ENCODE results near the gene FLT4. TPM values are rescaled to one million over a fixed set of nuclear protein-coding genes. Genes with fewer than 3 reads are reported as not detected.

The FLT4 gene
- total RNA-seq, 1 donor from 2014 or later, result 541 TPM

- TF ChIP-seq CTCF (IDR thresholded peaks at IDR 0.05; ENCODE audit: unreplicated experiment), result no peak
- no peak overlapping the region for H3K4me3 Mint-ChIP-seq (ENCODE audit: unreplicated experiment)
- peaks cover 7% of the 10 kb centered on the region for H3K36me3 Mint-ChIP-seq (ENCODE audit: low read depth, unreplicated experiment)
- no peaks in the 10 kb centered on the region for H3K9me3 Mint-ChIP-seq (ENCODE audit: unreplicated experiment)
- DNase-seq (ENCODE audit: low spot score), result no peak
- H3K27me3 Mint-ChIP-seq (ENCODE audit: unreplicated experiment), result peaks cover 13% of the 10 kb centered on the region
- no peak overlapping the region for H3K27ac Mint-ChIP-seq (ENCODE audit: unreplicated experiment)
- H3K4me1 Mint-ChIP-seq (ENCODE audit: unreplicated experiment), result peaks cover 5% of the 10 kb centered on the region
These were observed 50.4 kb downstream of the FLT4 start for GRCh38 chr5:180598797-180599589.

- peaks cover 5% of the 10 kb centered on the region for H3K4me1 Mint-ChIP-seq (ENCODE audit: unreplicated experiment)
- peaks cover 16% of the 10 kb centered on the region for H3K27me3 Mint-ChIP-seq (ENCODE audit: unreplicated experiment)
- no peak for TF ChIP-seq CTCF (IDR thresholded peaks at IDR 0.05; ENCODE audit: unreplicated experiment)
- no peak overlapping the region for H3K4me3 Mint-ChIP-seq (ENCODE audit: unreplicated experiment)
- H3K9me3 Mint-ChIP-seq (ENCODE audit: unreplicated experiment), result no peaks in the 10 kb centered on the region
- H3K27ac Mint-ChIP-seq (ENCODE audit: unreplicated experiment), result no peak overlapping the region
- H3K36me3 Mint-ChIP-seq (ENCODE audit: low read depth, unreplicated experiment), result peaks cover 6% of the 10 kb centered on the region
- DNase-seq (ENCODE audit: low spot score), result no peak
These were observed 51.1 kb downstream of the FLT4 start for GRCh38 chr5:180598316-180598701.

- H3K9me3 Mint-ChIP-seq (ENCODE audit: unreplicated experiment), result no peaks in the 10 kb centered on the region
- no peak overlapping the region for H3K27ac Mint-ChIP-seq (ENCODE audit: unreplicated experiment)
- peaks cover 11% of the 10 kb centered on the region for H3K36me3 Mint-ChIP-seq (ENCODE audit: low read depth, unreplicated experiment)
- H3K4me1 Mint-ChIP-seq (ENCODE audit: unreplicated experiment), result peaks cover 11% of the 10 kb centered on the region
- H3K27me3 Mint-ChIP-seq (ENCODE audit: unreplicated experiment), result peaks cover 21% of the 10 kb centered on the region
- DNase-seq (ENCODE audit: low spot score), result no peak
- TF ChIP-seq CTCF (IDR thresholded peaks at IDR 0.05; ENCODE audit: unreplicated experiment), result no peak
- H3K4me3 Mint-ChIP-seq (ENCODE audit: unreplicated experiment), result no peak overlapping the region
These were observed 52.6 kb downstream of the FLT4 start for GRCh38 chr5:180596668-180597231.

GRCh38 chr5:180596115-180596667 lies 53.2 kb downstream of the FLT4 start:
- H3K36me3 Mint-ChIP-seq (ENCODE audit: low read depth, unreplicated experiment), result peaks cover 11% of the 10 kb centered on the region

More at GRCh38 chr5:180596115-180596667, 53.2 kb downstream of the FLT4 start:
- no peak for DNase-seq (ENCODE audit: low spot score)
- H3K4me1 Mint-ChIP-seq (ENCODE audit: unreplicated experiment), result peaks cover 8% of the 10 kb centered on the region
- no peaks in the 10 kb centered on the region for H3K9me3 Mint-ChIP-seq (ENCODE audit: unreplicated experiment)
- TF ChIP-seq CTCF (IDR thresholded peaks at IDR 0.05; ENCODE audit: unreplicated experiment), result no peak
- H3K27ac Mint-ChIP-seq (ENCODE audit: unreplicated experiment), result peak overlapping the region; percentile 25
- no peak overlapping the region for H3K4me3 Mint-ChIP-seq (ENCODE audit: unreplicated experiment)
- peaks cover 16% of the 10 kb centered on the region for H3K27me3 Mint-ChIP-seq (ENCODE audit: unreplicated experiment)

Data from endothelial cell (in vitro differentiated cells).